HG03575 (cell line): ENCODE results near the gene PJVK.
A peak's percentile ranks its signal among the peaks of the same experiment; 100 is the strongest.

Source experiments
- ATAC-seq: cut with Tn5 transposase; IDR thresholded peaks from one replicate; pipeline ENCODE4 v1.9.1; 2021; ENCODE audit not compliant: unreplicated experiment, insufficient number of reproducible peaks, low FRiP score; ENCODE audit errors: extremely low read depth

PJVK gene

DNA sequence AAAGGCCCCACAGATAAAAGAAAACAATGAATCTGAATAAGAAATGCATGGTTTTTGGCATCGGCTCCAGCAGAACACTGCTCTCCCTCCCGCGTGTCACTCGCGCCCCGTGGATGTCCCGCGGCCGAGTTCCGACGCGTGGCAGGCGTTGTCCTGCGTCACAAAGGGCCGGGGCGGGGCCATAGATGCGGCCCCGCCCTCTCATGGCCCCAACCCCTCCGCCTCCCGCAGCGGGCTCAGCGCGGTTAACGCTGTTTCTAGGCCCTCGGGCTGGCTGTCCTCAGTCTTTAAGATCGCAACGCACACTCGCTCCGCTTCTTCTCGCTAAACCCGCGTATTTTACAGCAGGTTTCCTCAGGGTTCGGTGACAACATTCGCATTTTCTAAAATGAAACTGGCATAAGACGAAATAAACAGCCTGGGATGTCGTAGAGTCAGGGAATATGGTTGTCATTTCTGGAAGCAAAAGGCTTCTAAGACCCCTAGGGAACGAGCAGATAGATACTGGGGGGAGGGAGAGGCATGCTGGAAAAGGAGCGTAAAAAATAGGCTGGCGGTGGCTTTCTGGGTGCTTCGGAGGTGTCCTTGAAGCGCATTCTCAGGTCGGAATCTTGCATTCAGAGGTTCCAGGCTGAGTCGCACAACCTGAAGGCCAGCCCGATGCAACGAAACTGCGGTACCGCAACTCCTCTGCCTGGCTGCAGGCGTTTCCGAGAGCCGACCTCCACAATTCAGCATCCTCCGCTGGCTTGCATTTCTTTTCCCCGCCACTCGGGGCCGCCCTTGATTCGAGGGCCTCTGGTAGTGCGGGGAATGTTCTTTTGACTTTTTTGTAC lies 27.5 kb downstream of the PJVK start, which contains the start of gene FKBP7:
FKBP7 (minus strand) TSS at position 162 of the 836 bp plus-strand sequence; CDS start at position 61, 101 bp downstream.
- ATAC-seq: no peak

DNA sequence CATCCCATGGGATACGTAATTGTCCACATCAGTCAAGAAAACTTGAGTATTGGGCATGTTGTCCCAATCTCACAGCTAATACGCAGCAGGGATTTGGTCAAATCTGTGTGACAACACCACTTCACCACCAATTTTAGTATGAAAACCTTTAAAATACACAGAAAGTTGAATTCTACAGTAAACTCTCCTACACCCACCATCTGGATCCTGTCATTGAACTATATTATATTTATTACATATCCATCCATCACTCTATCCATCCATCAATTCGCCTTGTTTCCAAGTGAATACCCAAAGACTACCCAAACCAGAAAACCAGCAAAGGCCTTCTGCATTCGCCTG lies 28.1 kb downstream of the PJVK start:
- no peak for ATAC-seq

DNA sequence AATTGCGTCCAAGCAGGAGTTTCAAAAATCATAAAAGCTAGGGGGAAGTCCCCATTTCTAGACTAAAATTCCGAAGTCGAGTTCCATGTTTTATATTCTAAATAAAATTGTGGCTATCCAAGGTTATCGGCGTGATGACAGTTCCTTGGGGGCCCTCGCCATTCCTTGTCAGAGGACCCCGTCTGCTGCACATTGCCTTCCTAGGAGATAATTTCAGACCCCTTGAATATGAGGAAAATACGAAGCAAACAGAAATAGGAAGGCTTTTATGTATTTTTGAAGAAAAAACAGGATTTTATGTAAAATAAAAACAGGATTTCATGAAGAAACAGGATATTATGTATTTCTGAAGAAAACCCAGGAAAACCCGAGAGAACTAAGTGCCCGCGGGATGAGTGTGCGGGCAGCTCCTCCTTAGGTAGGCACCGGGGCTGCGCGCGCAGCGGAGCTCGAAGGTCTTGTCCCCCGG lies 28.6 kb downstream of the PJVK start:
- ATAC-seq: no peak

DNA sequence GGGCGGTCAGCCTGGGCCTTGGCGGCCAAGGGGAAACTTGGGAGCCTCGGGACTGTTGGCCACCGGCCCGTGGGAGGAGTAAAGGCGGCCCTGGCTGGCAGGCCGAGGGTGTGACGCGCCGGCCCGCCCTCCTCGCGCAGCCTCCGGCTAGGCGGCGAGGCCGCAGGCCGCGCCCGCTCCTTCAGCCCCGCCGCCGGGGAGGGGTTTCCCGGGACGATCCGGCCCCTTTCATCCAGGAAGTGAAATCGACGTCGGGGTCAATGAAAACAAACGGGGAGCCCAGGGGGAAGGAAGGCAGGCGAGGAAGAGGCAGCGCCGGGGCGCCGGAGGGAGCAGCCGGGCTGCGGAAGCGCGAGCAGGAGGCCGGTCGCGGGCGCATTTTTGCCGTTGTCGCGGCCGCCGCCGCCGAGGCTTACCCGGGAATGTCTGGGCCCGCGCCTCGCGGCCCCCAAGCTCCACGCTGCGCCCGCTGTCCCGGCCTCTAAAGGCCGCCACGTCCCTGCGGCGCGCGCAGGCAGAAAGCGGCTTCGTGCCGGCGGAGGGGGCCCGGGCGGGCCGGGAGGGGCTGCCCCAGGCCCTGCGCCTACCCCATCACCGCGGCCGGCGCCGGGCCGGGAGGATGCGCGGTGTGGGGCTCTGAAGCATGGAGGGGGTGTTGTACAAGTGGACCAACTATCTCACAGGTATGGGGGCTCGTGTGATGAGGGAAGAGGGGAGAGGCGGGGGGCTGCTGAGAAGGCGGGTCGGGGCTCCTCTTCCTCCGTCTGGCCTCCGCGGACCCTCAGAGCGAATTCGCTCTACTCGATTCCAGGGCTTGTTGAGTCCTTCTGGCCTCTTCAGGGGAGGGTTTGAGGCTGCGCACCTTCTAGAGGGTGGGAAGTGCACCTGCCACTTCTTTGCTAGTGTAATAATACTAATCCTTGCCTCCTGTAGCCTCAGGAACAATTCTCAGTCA lies 29.3 kb downstream of the PJVK start, which contains the start of gene PLEKHA3:
PLEKHA3 (plus strand) TSS at position 231 of the 955 bp plus-strand sequence; CDS start at position 644, 413 bp downstream.
- ATAC-seq: peak; percentile 20

DNA sequence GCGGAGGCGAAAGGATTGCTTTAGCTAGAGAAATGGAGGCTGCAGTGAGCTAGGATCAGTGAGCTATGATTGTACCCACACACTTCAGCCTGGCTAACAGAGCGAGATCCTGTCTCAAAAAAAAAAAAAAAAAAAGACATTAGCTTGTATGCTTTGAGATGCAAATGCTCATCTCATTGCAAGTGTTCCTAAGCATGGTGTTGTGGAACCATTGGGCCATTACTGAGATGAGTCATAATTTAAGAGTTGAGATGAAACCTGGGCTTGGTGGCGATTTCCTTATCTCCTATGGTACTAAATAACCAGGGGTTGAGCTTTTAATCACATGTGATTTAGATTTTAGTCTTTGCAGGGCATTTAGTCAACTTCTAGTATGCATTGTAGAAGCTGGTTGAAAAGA lies 31.3 kb downstream of the PJVK start:
- ATAC-seq: peak; percentile 36

DNA sequence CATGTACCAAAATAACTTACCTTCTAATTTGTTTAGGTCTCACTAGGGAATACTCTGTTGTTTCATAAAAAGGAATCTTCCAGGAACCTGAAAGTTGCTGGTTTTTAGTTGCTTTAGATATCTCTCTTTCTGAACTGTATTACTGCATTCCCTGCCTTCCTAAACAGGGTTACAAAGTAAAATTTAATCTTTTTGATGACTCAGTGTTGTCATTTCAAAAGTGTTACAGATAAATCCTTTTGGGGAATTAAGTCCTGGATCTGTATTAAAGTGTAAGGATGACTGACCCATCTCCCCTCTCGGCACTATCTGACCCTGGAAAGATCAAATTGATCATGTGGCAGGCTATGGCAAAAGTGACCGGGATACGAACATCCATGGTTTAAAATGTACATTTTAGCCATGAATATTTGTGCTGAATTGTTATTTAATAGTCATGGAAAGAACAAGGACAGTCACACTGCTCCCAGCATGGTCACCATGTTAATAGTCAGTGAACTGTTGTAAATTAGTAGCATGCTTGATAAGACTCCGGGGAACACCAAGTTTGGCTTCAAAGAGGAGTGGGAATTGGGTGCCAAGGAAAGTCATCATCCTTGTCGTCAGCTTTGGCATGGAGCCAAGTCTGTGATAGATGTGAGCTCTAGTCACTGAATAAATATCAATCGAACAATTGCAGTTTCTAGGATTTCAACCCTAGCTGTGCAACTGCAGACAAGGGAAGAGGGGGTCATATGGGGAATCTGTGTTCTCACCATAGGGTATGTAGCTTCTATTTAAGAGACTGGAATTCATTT lies 33.3 kb downstream of the PJVK start:
- ATAC-seq: no peak

DNA sequence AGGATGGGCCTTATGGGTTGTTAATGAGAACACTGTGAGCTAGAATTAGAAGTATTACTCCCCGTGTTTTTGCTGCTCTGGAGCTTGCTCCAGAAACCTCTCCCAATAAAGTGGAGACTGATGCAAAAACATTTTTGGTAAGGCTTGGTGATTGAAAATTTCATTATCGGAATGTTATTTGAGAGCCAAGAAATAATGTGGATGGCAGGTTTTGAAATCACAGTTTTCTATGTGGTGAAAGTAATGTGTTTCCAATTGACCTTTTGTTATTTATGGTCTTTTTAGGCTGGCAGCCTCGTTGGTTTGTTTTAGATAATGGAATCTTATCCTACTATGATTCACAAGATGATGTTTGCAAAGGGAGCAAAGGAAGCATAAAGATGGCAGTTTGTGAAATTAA lies 34.2 kb downstream of the PJVK start:
- ATAC-seq: no peak

DNA sequence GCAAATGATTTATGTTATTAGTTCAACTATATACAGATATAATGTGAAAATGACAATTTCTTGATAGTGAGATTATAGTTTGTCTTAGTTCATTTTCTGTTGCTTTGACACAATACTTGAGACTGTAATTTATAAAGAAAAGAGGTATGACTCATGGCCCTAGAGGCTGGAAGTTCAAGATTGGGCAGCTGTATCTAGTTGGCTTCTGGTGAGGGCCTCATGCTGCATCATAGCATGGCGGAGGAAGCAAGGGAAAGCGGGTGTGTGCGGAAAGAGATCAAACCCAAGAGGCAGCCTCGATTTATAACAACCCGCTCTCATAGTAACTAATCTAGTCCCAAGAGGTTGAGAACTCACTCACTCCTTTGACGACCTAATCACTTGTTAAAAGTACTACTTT lies 40.4 kb downstream of the PJVK start:
- ATAC-seq: no peak

DNA sequence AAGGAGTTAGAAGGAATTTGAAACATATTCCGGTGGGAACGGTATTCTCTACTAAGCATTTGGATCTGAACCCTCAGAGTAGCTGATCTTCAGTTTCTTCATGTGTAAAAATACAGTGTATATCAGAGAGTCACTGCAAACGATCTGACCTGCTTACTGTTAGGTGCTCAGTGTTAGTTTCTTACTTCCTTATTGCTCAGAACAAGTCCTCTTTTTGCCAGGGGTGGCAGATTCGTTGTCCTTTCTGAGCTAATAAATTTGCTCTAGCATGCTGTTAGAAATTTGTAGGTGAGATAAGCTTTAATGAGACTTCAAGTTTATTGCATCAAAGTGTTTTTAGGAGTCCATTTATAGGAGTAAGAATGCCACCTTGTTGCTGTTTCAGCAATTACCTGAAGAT lies 44.9 kb downstream of the PJVK start:
- ATAC-seq: no peak

DNA sequence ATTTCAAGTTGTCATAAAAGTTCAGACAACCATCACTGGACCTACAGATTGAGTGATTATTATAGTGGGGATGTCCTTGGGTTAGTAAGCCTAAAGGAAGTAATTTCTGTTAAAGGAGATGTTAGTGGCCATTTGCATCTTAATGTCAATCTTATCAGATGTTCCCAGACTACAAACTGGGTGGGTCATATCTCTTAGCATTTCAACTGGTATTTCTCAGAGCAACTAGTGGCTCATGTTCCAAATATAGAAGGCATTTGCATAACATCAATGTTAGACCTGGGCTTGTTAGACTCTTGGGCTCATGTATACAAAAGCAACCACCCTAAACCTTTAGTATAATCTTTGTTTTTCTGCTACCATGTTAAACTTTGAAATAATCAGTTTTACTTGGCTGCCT lies 47.0 kb downstream of the PJVK start:
- no peak for ATAC-seq

DNA sequence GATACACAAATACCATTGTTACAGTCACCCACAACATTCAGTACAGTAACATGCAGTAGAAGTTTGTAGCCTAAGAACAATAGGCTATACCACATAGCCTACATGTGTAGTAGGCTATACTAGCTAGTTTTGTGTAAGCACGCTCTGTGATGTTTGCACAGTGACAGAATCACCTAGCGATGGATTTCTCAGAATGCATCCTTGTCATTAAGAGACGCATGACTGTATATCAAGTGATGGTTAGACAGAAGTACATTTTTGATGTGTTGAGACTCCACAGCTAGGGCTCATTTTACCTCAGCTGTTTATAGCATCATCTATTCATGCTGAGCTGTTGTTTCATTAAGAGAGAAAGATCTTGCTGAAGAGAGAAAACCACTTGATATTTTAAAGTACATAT lies 48.5 kb downstream of the PJVK start:
- no peak for ATAC-seq

DNA sequence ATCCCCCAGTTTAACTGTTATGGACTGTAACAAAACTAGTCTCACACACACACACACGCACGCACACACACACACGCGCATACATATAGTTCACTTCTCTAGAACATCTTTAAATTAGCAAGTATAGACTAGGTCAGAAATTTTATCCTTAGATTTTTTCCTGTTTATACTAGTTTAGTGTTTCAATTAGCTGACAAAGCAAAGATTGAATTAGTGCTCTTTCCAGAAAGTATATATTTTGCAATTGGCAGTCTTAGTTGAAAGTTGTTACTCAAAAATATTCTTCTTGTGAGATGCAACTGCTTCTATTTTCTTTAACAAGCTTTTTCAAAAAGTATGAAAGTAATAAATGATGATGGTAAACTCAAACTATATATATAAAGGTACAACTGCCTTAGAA lies 51.6 kb downstream of the PJVK start:
- ATAC-seq: no peak

DNA sequence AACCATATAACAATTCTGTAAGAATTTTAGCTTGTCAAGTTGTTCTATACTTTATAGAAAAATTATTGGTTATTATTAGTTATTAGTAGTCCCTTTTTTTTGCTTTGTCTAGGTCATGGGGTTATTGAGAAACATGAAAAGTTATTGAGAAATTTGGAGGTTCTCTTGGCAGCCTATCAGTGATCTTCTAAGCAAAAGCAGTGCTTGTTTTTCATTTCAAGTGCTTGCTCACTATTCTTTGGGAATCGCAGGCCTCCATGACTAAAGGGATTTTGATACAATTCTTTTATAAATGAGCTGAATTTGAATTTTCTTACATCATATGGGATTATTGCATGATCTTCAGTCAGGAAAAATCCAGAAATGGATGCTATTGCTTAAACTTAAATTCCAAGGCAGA lies 54.9 kb downstream of the PJVK start:
- ATAC-seq: no peak

DNA sequence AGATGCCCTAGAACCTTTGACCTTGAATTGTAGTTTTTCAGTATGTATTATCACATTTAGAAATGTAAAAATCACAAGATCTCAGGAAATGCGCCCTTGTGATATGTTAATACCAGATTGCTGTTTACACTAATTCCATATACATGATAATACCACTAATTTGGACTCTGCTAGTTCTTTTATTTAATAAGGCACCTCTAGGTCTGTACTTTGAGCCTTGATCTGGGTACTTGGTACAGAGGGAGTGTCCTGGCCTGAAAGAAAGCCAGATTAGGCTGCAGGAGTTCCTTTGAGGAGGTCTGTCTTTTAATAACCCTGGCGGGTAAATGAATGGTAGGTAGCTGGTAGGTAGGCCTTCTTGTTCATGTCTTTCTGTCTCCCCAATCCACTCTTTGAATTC lies 55.3 kb downstream of the PJVK start:
- no peak for ATAC-seq

DNA sequence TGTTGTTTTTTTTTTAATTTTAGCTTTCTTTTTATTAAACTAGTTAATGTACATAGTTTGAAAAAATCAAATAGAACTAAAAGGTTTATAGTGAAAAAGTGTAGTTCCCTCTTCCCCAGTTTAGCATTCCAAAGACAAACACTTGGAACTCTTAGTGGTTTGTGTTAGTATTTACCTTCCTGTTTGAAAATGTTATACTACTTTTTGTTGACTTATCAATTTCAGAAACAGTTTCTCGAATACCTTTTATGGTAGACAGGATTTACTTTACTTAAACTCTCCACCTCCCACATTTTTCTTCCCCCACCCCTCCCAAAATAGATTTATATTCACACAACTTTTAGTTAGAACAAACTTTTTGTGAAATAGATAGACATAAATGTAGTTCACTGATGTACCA lies 55.8 kb downstream of the PJVK start:
- no peak for ATAC-seq

DNA sequence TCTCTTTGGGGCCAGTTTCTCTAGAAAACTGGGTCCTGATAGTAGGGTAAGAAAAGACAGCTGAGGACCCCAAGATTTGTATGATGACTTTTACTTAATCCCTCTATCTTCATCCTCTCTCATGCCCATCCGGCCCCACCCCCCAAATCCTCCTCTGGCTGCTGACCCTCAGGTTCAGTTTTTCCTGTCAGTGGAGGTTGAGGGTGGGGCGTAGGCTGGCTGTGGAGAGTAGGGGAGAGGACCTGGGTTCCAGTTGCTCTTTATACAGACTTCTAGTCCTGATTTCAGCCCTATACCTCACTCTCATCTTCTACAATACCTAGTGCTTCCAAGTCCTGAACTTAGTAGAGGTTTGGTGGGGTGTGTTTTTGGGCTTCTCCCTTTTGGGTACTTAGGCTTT lies 57.5 kb downstream of the PJVK start:
- ATAC-seq: no peak

DNA sequence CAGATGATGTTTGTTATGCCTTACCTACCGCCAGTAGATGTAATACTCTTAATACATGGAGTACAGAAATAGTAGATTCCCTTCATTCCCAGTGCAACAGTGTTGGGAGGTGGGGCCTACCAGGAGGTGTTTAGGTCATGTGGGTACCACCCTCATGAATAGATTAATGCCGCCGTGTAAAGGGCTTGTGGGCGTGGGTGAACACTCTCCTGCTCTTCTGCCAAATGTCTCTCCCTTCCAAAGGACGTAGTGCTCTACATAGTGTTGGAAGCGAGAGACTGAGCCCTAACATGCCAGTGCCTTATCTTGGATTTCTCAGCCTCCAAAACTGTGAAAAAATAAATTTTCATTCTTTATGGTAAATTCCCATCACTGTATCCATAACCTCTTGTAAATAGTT lies 59.2 kb downstream of the PJVK start:
- ATAC-seq: no peak
